ENCODE results near the gene IGSF5.

DNA sequence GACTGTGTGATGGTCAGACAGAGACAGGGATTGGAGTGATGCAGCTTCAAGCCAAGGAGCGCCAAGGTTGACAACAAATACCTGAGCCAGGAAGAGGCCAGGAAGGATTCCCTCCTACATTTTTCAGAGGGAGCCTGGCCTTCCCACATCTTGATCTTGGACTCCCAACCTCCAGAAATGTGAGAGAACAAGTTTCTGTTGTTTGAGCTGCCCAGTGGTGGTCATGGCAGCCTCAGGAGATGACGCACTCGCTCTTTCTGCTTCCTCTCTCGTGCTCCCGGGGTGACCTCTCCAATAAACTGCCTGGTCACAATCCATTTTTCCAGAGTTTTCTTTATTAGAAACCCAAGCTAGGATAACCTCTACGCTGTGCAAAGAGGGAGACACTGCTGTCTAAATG lies 16.6 kb upstream of the IGSF5 start:
- TF ChIP-seq, protein P1, sequence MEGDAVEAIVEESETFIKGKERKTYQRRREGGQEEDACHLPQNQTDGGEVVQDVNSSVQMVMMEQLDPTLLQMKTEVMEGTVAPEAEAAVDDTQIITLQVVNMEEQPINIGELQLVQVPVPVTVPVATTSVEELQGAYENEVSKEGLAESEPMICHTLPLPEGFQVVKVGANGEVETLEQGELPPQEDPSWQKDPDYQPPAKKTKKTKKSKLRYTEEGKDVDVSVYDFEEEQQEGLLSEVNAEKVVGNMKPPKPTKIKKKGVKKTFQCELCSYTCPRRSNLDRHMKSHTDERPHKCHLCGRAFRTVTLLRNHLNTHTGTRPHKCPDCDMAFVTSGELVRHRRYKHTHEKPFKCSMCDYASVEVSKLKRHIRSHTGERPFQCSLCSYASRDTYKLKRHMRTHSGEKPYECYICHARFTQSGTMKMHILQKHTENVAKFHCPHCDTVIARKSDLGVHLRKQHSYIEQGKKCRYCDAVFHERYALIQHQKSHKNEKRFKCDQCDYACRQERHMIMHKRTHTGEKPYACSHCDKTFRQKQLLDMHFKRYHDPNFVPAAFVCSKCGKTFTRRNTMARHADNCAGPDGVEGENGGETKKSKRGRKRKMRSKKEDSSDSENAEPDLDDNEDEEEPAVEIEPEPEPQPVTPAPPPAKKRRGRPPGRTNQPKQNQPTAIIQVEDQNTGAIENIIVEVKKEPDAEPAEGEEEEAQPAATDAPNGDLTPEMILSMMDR (IDR thresholded peaks at IDR 0.05), result no peak
- TF ChIP-seq POLR2A (IDR thresholded peaks at IDR 0.05), result no peak
- TF ChIP-seq POLR2AphosphoS5 (IDR thresholded peaks at IDR 0.05), result no peak
